Astrocyte (in vitro differentiated cells and primary cell): ENCODE measurements around the gene GEMIN2.

Experiments used
- CTCF ChIP-seq: IDR thresholded peaks from 2 replicates; pipeline ENCODE4 v1.5.1; 2011; ENCODE audit warnings: low read depth, mild to moderate bottlenecking, inconsistent platforms, low read length, moderate library complexity; ENCODE audit not compliant: insufficient read depth
- EZH2 ChIP-seq: IDR thresholded peaks from 2 replicates; pipeline ENCODE4 v1.6.1; 2012; ENCODE audit warnings: mild to moderate bottlenecking, low read length, inconsistent platforms; ENCODE audit not compliant: insufficient read depth

GRCh38 chr14:39109893-39110715, 4.0 kb upstream of the GEMIN2 start:
- TF ChIP-seq CTCF (no peak), EZH2 (no peak)
